ENCODE results near the gene THUMPD1.

THUMPD1 gene

GRCh38 chr16:20689668-20690067 lies 52.0 kb downstream of the THUMPD1 start:
- no peak for DNase-seq

GRCh38 chr16:20683812-20684211 lies 57.8 kb downstream of the THUMPD1 start:
- no peak for DNase-seq
